Esophagus squamous epithelium (tissue), 5 donors: ENCODE measurements around the gene SDF4. TPM values are rescaled to one million over a fixed set of nuclear protein-coding genes. Genes with fewer than 3 reads are reported as not detected.

ENCODE experiments used
- DNase-seq: peaks from one replicate; lab custom pipeline; 2025; lab: John Stamatoyannopoulos, UW
- H3K27ac ChIP-seq, 4 donors: fragments of 200-600 bp; sonication (generic); one replicate each; pipeline ENCODE4 v1.5.1; 2016 to 2019; ENCODE audit warnings: mild to moderate bottlenecking in 1 of 4
- H3K27me3 ChIP-seq, 4 donors: fragments of 200-600 bp; sonication (generic); 1 replicate in 3 of 4; 2 replicates in 1 of 4; pipeline versions ENCODE4 v1.5.1 to v1.6.0; 2017 to 2021; ENCODE audit warnings: antibody characterized with exemption in 1 of 4
- H3K36me3 ChIP-seq, 3 donors: fragments of 200-600 bp; sonication (generic); one replicate each; pipeline ENCODE4 v1.5.1; 2016 to 2019
- H3K4me1 ChIP-seq, 3 donors: fragments of 200-600 bp; sonication (generic); one replicate each; pipeline ENCODE4 v1.5.1; 2017 to 2019
- H3K4me3 ChIP-seq, 4 donors: fragments of 200-600 bp; sonication (generic); 1 replicate in 3 of 4; 2 replicates in 1 of 4; pipeline ENCODE4 v1.5.1; 2016 to 2019; ENCODE audit warnings: mild to moderate bottlenecking in 2 of 4, moderate library complexity in 1 of 4
- H3K9me3 ChIP-seq, 3 donors: fragments of 200-600 bp; sonication (generic); one replicate each; pipeline ENCODE4 v1.5.1; 2016 to 2019
- POLR2A ChIP-seq, 4 donors: fragments of 450-650 bp; IDR thresholded peaks; one replicate each; pipeline ENCODE4 v1.6.1; 2017; ENCODE audit warnings: antibody characterized with exemption in 4 of 4, mild to moderate bottlenecking in 4 of 4, moderate library complexity in 3 of 4
- WGBS, 2 donors: methylation state at CpG; one replicate each; pipeline ENCODE4 v1.1.5; 2018; 5-methylcytosine and 5-hydroxymethylcytosine counted together
- intact Hi-C: fragments of 100-400 bp; cut with DNase I; formaldehyde crosslinking; loops from one replicate; pipeline ENCODE4 v1.15.0; 2022
- total RNA-seq, 4 donors: library from RNA; depleted of rRNA; stranded (reverse); fragments of >200 nt; gene quantifications; one replicate each; pipeline ENCODE4 v1.1.0, GENCODE V29; 2016
- TF ChIP-seq, protein P1 (sequence below), 6 experiments: fragments of 450-650 bp in 4 of 6; fragments of 200-600 bp in 2 of 6; sonication (generic) in 2 of 6; IDR thresholded peaks; one replicate each; pipeline ENCODE4 v1.5.1; 2016 to 2019; ENCODE audit warnings: antibody characterized with exemption in 6 of 6, mild to moderate bottlenecking in 4 of 6, moderate library complexity in 4 of 6
- donor health status: DM: yes; HTN: yes; CAD: no.

Gene SDF4
- total RNA-seq, 4 donors from 2014 or later, result 65.0 to 75.4 (median 67.6) TPM

GRCh38 chr1:1199961-1200875 lies 31.6 kb downstream of the SDF4 start:
- 67 to 87% methylated on average over 1 to 3 of the region's 31 CpGs for WGBS, 2 donors
- intact Hi-C loops, result no loop called here
- TF ChIP-seq, protein P1, sequence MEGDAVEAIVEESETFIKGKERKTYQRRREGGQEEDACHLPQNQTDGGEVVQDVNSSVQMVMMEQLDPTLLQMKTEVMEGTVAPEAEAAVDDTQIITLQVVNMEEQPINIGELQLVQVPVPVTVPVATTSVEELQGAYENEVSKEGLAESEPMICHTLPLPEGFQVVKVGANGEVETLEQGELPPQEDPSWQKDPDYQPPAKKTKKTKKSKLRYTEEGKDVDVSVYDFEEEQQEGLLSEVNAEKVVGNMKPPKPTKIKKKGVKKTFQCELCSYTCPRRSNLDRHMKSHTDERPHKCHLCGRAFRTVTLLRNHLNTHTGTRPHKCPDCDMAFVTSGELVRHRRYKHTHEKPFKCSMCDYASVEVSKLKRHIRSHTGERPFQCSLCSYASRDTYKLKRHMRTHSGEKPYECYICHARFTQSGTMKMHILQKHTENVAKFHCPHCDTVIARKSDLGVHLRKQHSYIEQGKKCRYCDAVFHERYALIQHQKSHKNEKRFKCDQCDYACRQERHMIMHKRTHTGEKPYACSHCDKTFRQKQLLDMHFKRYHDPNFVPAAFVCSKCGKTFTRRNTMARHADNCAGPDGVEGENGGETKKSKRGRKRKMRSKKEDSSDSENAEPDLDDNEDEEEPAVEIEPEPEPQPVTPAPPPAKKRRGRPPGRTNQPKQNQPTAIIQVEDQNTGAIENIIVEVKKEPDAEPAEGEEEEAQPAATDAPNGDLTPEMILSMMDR (IDR thresholded peaks at IDR 0.05), result no peak
- TF ChIP-seq POLR2A (IDR thresholded peaks at IDR 0.05), result no peak
- Histone ChIP-seq H3K9me3 (no peaks in the 10 kb centered on the region), H3K36me3 (no peaks in the 10 kb centered on the region), H3K4me1 (peaks cover 7 to 31% (median 9%) of the 10 kb centered on the region in 3 donors), H3K4me3 (peak overlapping the region in 2 of 4 donors; percentile 58 to 69), H3K27me3 (peaks cover 0 to 45% (median 2%) of the 10 kb centered on the region in 4 donors), H3K27ac (no peak overlapping the region)
- no peak for DNase-seq

GRCh38 chr1:1199141-1199960 lies 32.5 kb downstream of the SDF4 start:
- peaks cover 7 to 27% (median 9%) of the 10 kb centered on the region in 3 donors for H3K4me1 ChIP-seq
- H3K36me3 ChIP-seq, result no peaks in the 10 kb centered on the region
- DNase-seq, result no peak
- 83 to 90% methylated on average over 4 to 6 of the region's 22 CpGs for WGBS, 2 donors
- intact Hi-C loops, result no loop called here
- TF ChIP-seq, protein P1 (IDR thresholded peaks at IDR 0.05), result no peak
- TF ChIP-seq POLR2A (IDR thresholded peaks at IDR 0.05), result no peak
- H3K27ac ChIP-seq, result no peak overlapping the region
- H3K27me3 ChIP-seq, result peaks cover 0 to 38% (median 2%) of the 10 kb centered on the region in 4 donors
- H3K4me3 ChIP-seq, result no peak overlapping the region
- H3K9me3 ChIP-seq, result peaks cover 0 to 7% (median 0%) of the 10 kb centered on the region in 3 donors

DNA sequence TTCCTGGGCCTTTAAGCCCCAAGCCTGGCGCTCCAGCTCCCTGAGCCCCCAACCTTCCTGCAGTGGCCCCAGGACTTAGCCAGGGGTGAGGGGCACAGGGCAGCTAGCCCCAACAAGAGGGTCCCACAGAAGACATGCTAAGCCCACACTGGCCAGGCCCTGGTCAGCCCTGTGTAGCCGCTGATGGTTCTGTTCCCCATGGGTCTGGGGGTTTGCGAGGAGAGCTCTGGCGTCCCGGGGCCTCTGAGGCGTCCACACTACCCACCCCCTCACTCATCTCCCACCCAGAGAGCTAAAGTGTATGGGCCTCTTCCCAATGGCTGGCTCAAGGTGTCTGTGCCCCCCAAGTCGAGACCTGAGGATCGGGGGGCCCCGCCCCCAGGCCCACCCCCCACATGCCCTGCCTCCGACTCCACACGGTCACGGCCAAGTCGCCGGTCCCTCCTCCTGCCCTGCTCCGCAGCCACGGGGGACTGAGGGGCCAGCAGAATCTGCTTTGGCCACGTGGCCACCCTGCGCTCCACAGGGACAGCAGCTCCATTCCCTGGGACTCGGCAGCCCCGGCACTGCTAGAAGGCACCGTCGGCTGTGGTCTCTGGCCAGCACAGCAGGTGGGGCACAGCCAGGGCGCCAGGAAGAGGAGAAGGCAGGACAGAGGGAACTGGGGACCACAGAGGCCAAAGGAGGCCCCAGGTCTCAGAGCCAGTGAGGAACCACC lies 33.2 kb downstream of the SDF4 start:
- DNase-seq, result no peak
- no CpG with 5 or more reads among the region's 23 CpGs for WGBS, 2 donors

DNA sequence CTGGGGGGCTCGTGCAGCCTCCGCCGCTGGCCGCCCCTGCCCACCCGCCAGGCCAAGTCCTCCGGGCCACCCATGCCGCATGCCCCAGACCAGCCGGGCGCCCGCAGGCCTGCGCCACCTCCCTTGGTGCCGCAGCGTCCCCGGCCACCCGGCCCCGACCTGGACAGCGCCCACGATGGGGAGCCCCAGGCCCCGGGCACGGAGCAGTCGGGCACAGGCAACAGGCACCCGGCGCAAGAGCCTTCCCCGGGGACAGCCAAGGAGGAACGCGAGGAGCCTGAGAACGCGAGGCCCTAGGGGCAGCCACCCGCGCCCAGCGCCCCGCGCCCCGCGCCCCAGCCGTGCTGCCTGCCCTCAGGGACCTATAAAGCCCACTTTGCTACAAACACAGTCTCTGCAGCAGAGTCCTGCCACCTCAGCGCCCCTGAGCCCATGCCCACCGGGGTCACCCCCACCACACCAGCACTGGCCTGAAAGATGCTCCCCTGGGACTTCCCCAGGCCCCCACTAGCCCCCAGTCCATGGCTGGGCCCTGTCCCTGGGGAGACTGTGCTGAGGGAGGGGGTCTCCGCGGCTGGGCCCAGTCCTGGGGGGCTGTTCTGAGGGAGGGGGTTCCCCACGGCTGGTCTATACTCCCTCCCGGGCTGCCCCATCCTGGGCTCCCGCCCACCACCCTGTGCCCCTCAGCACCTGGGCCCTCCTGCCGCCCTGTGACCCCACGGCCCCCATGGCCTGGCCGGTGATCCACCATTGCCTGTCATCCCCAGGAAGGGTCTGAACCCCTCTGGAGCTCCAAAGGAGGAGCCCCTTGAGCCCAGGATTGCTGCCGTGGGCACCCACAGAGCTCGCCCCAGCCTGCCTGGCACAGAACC lies 34.0 kb downstream of the SDF4 start:
- WGBS, 2 donors, result 100% methylated on average over 1 of the region's 48 CpGs; no CpG with 5 or more reads in 1 of the 2 donors
- no peak for DNase-seq
- TF ChIP-seq, protein P1 (IDR thresholded peaks at IDR 0.05), result no peak
- TF ChIP-seq POLR2A (IDR thresholded peaks at IDR 0.05), result no peak

More for the DNA sequence above, 33.2 kb downstream of the SDF4 start:
- H3K4me3 ChIP-seq, result no peak overlapping the region
- H3K4me1 ChIP-seq, result peaks cover 7 to 26% (median 9%) of the 10 kb centered on the region in 3 donors
- no peak for TF ChIP-seq POLR2A (IDR thresholded peaks at IDR 0.05)
- TF ChIP-seq, protein P1 (IDR thresholded peaks at IDR 0.05), result no peak
- no peak overlapping the region for H3K27ac ChIP-seq
- H3K27me3 ChIP-seq, result peaks cover 0 to 31% (median 2%) of the 10 kb centered on the region in 4 donors
- intact Hi-C loops, result no loop called here
- H3K9me3 ChIP-seq, result peaks cover 0 to 7% (median 0%) of the 10 kb centered on the region in 3 donors
- H3K36me3 ChIP-seq, result no peaks in the 10 kb centered on the region

More for the DNA sequence above, 34.0 kb downstream of the SDF4 start:
- Histone ChIP-seq H3K4me3 (no peak overlapping the region), H3K9me3 (peaks cover 0 to 7% (median 0%) of the 10 kb centered on the region in 3 donors), H3K27me3 (peaks cover 0 to 23% (median 2%) of the 10 kb centered on the region in 4 donors), H3K27ac (no peak overlapping the region), H3K36me3 (no peaks in the 10 kb centered on the region), H3K4me1 (peaks cover 7 to 18% (median 9%) of the 10 kb centered on the region in 3 donors)
- intact Hi-C loops, result no loop called here
